Mesenteric fat pad (tissue), 1 donor: ENCODE data around the gene FOXP4. TPM values are rescaled to one million over a fixed set of nuclear protein-coding genes. Genes with fewer than 3 reads are reported as not detected.
"Not testable (repeated sequence)": the region's sequence is repeated elsewhere in the genome, so short reads cannot be mapped to it uniquely, and the experiment has no call there.

ENCODE experiments used
- DNase-seq: peaks from one replicate; pipeline ENCODE4 v3.0.0-alpha.2; 2020; ENCODE audit warnings: low spot score
- total RNA-seq: library from RNA; stranded (reverse); fragmentation: NEBNext Ultra II Directional; extraction: Animal tissue kit (Norgen Biotek cat#: 25700); gene quantifications from one replicate; pipeline ENCODE4 v1.2.1, GENCODE V29; 2021
- donor health status: DM: yes; HTN: yes; CAD: no.

FOXP4 gene
- total RNA-seq, 1 donor from 2014 or later = 21.4 TPM

DNA sequence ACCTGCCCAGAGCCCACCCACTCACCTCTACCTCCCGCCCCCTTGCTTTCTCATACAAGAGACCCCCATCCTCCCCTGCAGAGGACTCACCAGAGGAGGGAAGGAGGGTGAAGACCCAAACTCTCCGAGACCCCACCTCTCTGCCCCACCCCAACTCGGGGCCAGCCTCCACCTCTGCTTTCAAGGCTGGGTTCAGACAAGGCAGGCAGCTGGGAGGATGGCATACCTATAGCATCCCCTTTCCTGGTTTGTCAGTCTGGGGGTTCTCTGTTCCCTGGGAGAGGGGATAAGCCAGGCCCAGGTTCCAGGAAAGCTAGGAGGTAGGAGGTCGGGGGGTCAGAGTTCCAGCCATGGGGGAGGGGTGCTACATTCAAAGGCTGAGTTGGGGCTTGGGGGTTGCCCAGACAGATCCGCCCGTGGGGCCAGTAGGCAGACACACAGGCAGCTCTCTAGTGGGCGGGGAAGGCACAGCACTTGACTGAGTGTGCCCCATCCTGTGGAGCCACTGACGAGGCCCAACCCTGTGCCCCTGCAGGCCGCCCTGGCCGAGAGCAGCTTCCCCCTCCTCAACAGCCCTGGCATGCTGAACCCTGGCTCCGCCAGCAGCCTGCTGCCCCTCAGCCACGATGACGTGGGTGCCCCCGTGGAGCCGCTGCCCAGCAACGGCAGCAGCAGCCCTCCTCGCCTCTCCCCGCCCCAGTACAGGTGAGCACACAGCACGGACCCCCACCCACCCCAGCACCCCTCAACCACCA is 51.2 kb downstream of the FOXP4 start:
- no peak for DNase-seq

DNA sequence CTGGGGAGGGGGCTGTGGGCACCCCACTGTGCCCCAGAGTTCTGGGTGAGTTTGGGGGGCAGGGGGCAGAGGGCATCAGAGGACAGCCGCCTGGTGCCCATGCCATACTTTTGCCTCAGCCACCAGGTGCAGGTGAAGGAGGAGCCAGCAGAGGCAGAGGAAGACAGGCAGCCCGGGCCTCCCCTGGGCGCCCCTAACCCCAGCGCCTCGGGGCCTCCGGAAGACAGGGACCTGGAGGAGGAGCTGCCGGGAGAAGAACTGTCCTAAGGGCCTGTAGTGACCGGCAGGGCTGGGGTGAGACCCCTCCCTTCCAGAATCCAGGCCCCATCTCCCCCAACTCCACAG is 52.5 kb downstream of the FOXP4 start:
- DNase-seq = no peak

DNA sequence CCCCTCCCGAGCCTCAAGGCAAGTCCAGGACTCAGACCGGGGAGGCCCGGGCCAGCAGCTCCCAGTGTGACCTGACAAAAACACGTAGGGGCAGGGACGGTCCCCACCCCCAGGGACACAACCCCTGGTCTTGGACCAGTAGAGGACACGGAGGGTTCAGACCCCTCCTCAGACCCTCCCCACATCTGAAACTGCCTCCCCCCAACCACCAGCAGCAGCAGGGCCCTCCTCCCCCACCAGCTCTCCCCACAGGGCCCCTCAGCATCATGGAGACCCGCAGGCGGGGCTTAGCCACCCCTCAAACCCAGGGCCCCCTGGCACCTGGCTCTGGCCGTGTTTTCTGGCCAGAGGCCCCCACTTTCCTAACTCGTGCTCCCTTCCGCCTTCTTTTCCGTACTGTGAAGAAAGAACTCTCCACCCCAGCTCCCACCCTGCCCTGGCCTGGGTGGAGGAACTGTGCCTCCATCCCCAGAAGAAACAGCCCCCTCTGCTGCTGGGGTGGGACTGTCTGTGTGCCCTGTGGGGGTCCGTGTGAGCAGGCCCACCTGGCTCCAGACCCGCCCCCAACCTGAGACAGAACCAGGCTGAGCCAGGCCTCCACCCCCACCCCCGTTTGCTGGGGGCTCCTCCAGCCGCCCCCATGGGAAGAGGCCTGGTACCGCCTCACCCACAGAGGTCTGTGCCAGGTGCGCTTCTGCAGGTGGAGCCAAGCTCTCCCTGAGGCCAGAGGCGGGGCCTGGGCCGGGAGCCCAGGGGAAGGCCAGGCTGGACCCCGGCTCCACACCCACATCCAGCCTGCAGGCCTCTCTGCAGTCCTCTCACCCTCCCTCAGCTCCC is 53.1 kb downstream of the FOXP4 start:
- DNase-seq = no peak

DNA sequence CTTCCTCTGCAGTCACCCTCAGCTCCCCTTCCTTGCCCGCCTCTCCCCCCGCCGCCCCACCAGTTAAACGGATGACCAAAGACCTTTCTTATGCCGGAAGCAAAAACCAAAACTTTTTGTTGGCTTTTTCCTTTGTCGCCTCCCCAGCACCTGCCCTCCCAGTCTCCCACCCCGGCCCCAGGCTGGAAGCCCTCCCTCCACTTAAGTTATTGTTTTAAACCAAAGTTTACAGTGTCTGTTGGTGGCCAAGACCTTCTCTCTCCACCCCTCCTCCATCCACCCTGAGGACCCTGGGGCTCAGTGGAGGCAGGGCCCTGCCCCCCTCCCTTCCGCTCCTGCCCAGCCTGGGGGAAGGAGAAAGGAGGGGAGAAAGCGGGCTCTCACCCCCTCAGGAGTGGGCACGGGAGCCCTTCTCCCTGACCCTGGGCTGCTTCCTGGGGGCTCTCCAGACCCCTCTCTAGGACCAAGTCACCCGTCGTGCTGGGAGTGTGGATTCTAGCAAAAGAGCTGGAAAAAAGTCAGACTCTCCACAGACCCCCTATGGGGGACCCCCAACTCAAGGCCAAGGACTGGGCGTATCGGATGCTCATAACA is 53.8 kb downstream of the FOXP4 start:
- no peak for DNase-seq

- DNase-seq = no peak
These were observed 54.5 kb downstream of the FOXP4 start for GRCh38 chr6:41600499-41601247.

DNA sequence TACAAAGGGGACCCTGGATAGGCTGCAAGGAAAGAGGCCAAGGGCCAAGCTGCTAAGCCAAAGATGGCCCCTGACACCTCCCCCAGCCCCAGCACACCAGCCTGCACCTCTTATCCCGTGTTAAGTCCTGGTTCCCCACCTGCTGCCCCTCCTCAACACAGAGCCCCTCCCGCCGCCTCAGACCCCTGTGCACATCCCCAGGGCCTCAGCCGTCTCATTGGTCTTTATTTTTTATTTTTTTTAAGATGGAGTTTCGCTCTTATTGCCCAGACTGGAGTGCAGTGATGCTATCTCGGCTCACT is 55.0 kb downstream of the FOXP4 start:
- DNase-seq = no peak

GRCh38 chr6:41602422-41602743 is 56.2 kb downstream of the FOXP4 start:
- DNase-seq = no peak

- DNase-seq = no peak
These were observed 56.9 kb downstream of the FOXP4 start for GRCh38 chr6:41602864-41603608.

GRCh38 chr6:41604006-41604405 is 57.8 kb downstream of the FOXP4 start:
- DNase-seq = no peak

GRCh38 chr6:41605649-41606048 is 59.5 kb downstream of the FOXP4 start:
- no peak for DNase-seq

GRCh38 chr6:41607036-41607435 is 60.9 kb downstream of the FOXP4 start:
- no peak for DNase-seq

- no peak for DNase-seq
These were observed 61.6 kb downstream of the FOXP4 start for GRCh38 chr6:41607736-41608135.

DNA sequence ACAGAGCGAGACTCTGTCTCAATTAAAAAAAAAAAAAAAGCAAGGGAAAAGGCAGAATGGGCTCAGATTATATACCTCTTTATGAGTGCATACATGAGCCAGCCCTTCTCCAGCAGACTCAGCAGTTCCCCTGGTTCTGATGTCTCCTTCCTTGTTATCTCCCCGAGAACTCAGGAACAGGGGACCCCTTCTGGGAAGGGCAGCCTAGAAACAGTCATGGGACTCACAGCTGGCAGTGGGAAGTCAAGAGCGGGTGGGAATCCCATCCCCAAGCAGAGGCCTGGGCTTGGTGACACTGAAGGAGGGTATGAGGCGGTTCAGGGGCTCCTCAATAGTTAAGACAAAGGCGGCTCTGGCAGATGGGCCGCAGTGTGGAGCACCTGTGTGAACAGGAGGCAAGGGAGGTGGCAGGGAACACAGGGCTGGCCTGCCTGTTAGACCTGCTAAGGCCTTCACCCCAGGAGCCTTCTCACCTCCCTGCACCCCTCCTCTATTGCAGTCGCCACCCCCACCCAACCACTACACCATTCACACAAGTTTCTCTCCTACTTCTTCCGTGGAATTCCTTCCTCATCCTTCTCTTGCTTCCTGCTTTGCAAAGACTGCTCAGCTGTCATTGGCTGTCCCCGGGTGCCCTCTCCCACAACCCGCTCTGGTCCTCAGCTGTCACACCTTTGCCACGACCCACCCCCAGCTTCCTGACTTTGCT is 62.4 kb downstream of the FOXP4 start:
- DNase-seq = no peak

- DNase-seq = no peak
These were observed 68.5 kb downstream of the FOXP4 start for GRCh38 chr6:41614715-41615114.

GRCh38 chr6:41615311-41615710 is 69.1 kb downstream of the FOXP4 start:
- no peak for DNase-seq

- no peak for DNase-seq
These were observed 72.4 kb downstream of the FOXP4 start for GRCh38 chr6:41618598-41618997.

DNA sequence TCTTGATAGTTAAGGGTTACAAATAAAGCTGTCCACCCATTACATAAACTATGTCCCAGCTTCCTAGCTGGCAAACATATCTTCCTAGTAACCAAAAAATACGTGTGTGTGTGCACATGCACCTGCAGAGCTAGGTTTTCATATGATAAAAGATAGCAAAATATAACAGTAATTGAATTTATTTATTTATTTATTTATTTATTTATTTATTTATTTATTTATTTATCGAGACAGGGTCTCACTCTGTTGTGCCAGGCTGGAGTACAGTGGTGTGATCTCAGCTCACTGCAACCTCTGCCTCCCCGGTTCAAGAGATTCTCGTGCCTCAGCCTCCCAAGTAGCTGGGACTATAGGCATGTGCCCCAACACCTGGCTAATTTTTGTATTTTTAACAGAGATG is 73.0 kb downstream of the FOXP4 start:
- DNase-seq = not testable (repeated sequence)

- DNase-seq = no peak
These were observed 75.2 kb downstream of the FOXP4 start for GRCh38 chr6:41621367-41621766.

DNA sequence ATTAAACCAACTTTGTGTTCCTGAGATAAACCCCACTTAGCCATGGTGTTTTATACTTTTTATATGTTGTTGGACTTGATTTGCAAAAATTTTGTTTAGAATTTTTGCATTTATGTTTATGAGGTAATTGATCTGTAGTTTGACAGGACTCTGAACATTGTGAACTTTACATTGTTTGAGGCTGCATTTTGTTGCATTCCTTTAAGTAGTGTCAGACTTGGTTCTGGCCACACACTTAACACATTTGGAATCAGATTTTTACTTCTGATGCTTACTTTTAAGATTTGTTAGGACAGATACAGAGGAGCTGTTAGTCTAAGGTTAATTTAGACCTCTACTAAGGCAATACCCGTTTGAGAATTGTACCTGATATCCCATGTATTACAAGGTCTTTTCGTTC is 75.6 kb downstream of the FOXP4 start:
- no peak for DNase-seq

GRCh38 chr6:41622206-41622988 is 76.2 kb downstream of the FOXP4 start:
- no peak for DNase-seq
